Measurements from ENCODE around the gene ELOA.

ELOA gene

GRCh38 chr1:23798662-23799142, 55.4 kb downstream of the ELOA start:
- Histone ChIP-seq H3K4me1 (ENCODE audit: control insufficient read depth, insufficient read depth, low read length) (peaks cover 3% of the 10 kb centered on the region; the same call in 1 of the 2 replicates), H3K27ac (ENCODE audit: extremely low read depth, low read depth, low read length) (no peak overlapping the region), H3K36me3 (ENCODE audit: control insufficient read depth in 2 of 2, insufficient read depth in 1 of 2, low read length in 2 of 2) (peaks cover 0 to 67% of the 10 kb centered on the region in 2 experiments; a peak in 2 of 3 replicates), H3K4me3 (ENCODE audit: low read depth, low read length) (no peak overlapping the region), H3K9me3 (ENCODE audit: control insufficient read depth, insufficient read depth, low read depth, low read length) (no peaks in the 10 kb centered on the region)
- ChIA-PET POLR2A (interaction anchor here (0.6 to 5.5 kb wide), 6 partner anchors 8 to 291 kb away, joined by 3 to 47 read pairs (median 7); partner anchors contain the start of genes ELOA, HMGCL, LYPLA2 and PITHD1), CTCF (interaction anchor here (0.6 to 5.6 kb wide), 6 partner anchors 8 to 360 kb away, joined by 3 to 52 read pairs (median 4); no protein-coding TSS in a partner anchor)
- TF ChIP-seq ZNF266 (tag by site-specific recombination; IDR thresholded peaks at IDR 0.05; ENCODE audit: low read depth) (no peak), SCRT2 (tag by site-specific recombination; IDR thresholded peaks at IDR 0.05) (peak; percentile 53), CTCF (tag by site-specific recombination; IDR thresholded peaks at IDR 0.05) (peak; percentile 40; the same call in 1 of the 2 replicates), ZNF174 (tag by site-specific recombination; IDR thresholded peaks at IDR 0.05) (no peak)

- H3K27ac ChIP-seq (ENCODE audit: extremely low read depth, low read depth, low read length), result no peak overlapping the region
- TF ChIP-seq PBX3 (CRISPR knock-in tag; IDR thresholded peaks at IDR 0.05) (no peak), ZBTB44 (tag by site-specific recombination; IDR thresholded peaks at IDR 0.05) (no peak), ZNF23 (tag by site-specific recombination; IDR thresholded peaks at IDR 0.05; ENCODE audit: borderline replicate concordance) (no peak), ZNF600 (tag by site-specific recombination; IDR thresholded peaks at IDR 0.05) (no peak), ZNF510 (tag by site-specific recombination; IDR thresholded peaks at IDR 0.05; ENCODE audit: insufficient replicate concordance) (no peak), ZNF513 (tag by site-specific recombination; IDR thresholded peaks at IDR 0.05) (no peak), ZBTB6 (tag by site-specific recombination; IDR thresholded peaks at IDR 0.05) (no peak), HIC1 (tag by site-specific recombination; IDR thresholded peaks at IDR 0.05) (no peak), ZSCAN30 (tag by site-specific recombination; IDR thresholded peaks at IDR 0.05) (no peak)
- peaks cover 0 to 69% of the 10 kb centered on the region in 2 experiments; a peak in 2 of 3 replicates for H3K36me3 ChIP-seq (ENCODE audit: control insufficient read depth in 2 of 2, insufficient read depth in 1 of 2, low read length in 2 of 2)
- ChIA-PET POLR2A (interaction anchor here (0.5 to 5.5 kb wide), 8 partner anchors 8 to 68 kb away, joined by 3 to 47 read pairs (median 4); partner anchors contain the start of genes ELOA, HMGCL, LYPLA2 and PITHD1), CTCF (interaction anchor here (0.7 to 5.6 kb wide), 5 partner anchors 11 to 401 kb away, joined by 3 to 52 read pairs (median 4); no protein-coding TSS in a partner anchor)
- peak overlapping the region; percentile 80 for H3K4me3 ChIP-seq (ENCODE audit: low read depth, low read length)
- no peaks in the 10 kb centered on the region for H3K9me3 ChIP-seq (ENCODE audit: control insufficient read depth, insufficient read depth, low read depth, low read length)
- peaks cover 3% of the 10 kb centered on the region; the same call in 1 of the 2 replicates for H3K4me1 ChIP-seq (ENCODE audit: control insufficient read depth, insufficient read depth, low read length)
Observed at GRCh38 chr1:23799255-23799569, 55.9 kb downstream of the ELOA start.
